ENCODE measurements around the gene SRRT. TPM values are rescaled to one million over a fixed set of nuclear protein-coding genes. Genes with fewer than 3 reads are reported as not detected.
"Not testable (repeated sequence)": the region's sequence is repeated elsewhere in the genome, so short reads cannot be mapped to it uniquely, and the experiment has no call there.

Gene SRRT
- total RNA-seq, 6 donors from 2014 or later: 57.9 to 324 (median 111) TPM

- ATAC-seq (ENCODE audit: low FRiP score in 2 of 2) (peak in 1 of 2 donors; percentile 57), DNase-seq (peak in 1 of 2 donors; percentile 42)
- H3K36me3 ChIP-seq: no peaks in the 10 kb centered on the region
- no peak for TF ChIP-seq POLR2AphosphoS5 (IDR thresholded peaks at IDR 0.05)
- no peak for TF ChIP-seq EP300 (IDR thresholded peaks at IDR 0.05)
- no peak for TF ChIP-seq CTCF (IDR thresholded peaks at IDR 0.05)
- no peak for TF ChIP-seq POLR2A (IDR thresholded peaks at IDR 0.05)
- H3K4me3 ChIP-seq: no peak overlapping the region
- H3K27me3 ChIP-seq: peaks cover 0 to 4% (median 0%) of the 10 kb centered on the region in 4 donors
- no peaks in the 10 kb centered on the region for H3K4me1 ChIP-seq
- H3K9me3 ChIP-seq: no peaks in the 10 kb centered on the region
- 86 to 90% methylated on average over 7 of the region's 7 CpGs for WGBS, 2 donors
- H3K27ac ChIP-seq: no peak overlapping the region
These were observed 27.7 kb downstream of the SRRT start for GRCh38 chr7:100902638-100903037.

- ATAC-seq (ENCODE audit: low FRiP score in 2 of 2) (no peak), DNase-seq (no peak)
- Histone ChIP-seq H3K27me3 (no peaks in the 10 kb centered on the region), H3K4me1 (no peaks in the 10 kb centered on the region), H3K27ac (no peak overlapping the region), H3K9me3 (no peaks in the 10 kb centered on the region), H3K36me3 (no peaks in the 10 kb centered on the region), H3K4me3 (no peak overlapping the region)
- 94 to 97% methylated on average over 5 of the region's 5 CpGs for WGBS, 2 donors
- TF ChIP-seq POLR2A (IDR thresholded peaks at IDR 0.05) (no peak), POLR2AphosphoS5 (IDR thresholded peaks at IDR 0.05) (no peak), CTCF (IDR thresholded peaks at IDR 0.05) (no peak)
These were observed 33.6 kb downstream of the SRRT start for GRCh38 chr7:100908512-100908911.

- 76 to 86% methylated on average over 3 to 7 of the region's 7 CpGs for whole genome bisulfite sequencing, 2 donors
- H3K9me3 ChIP-seq, H3K4me1 ChIP-seq, H3K36me3 ChIP-seq, H3K27ac ChIP-seq, H3K4me3 ChIP-seq, H3K27me3 ChIP-seq, DNase-seq: not testable (repeated sequence)
- peak in 1 of 2 donors; percentile 59 for ATAC-seq (ENCODE audit: low FRiP score in 2 of 2)
These were observed 35.5 kb downstream of the SRRT start for GRCh38 chr7:100910443-100910842.

GRCh38 chr7:100911484-100911883 lies 36.6 kb downstream of the SRRT start:
- Histone ChIP-seq H3K27ac (no peak overlapping the region), H3K4me1 (no peaks in the 10 kb centered on the region), H3K9me3 (no peaks in the 10 kb centered on the region), H3K4me3 (no peak overlapping the region), H3K27me3 (no peaks in the 10 kb centered on the region), H3K36me3 (no peaks in the 10 kb centered on the region)
- 80 to 90% methylated on average over 3 of the region's 3 CpGs for WGBS, 2 donors
- DNase-seq (no peak), ATAC-seq (ENCODE audit: low FRiP score in 2 of 2) (no peak)
- TF ChIP-seq POLR2AphosphoS5 (IDR thresholded peaks at IDR 0.05): no peak
- TF ChIP-seq EP300 (IDR thresholded peaks at IDR 0.05): no peak
- TF ChIP-seq POLR2A (IDR thresholded peaks at IDR 0.05): no peak

- Histone ChIP-seq H3K27me3 (no peaks in the 10 kb centered on the region), H3K9me3 (no peaks in the 10 kb centered on the region), H3K4me3 (no peak overlapping the region), H3K36me3 (no peaks in the 10 kb centered on the region), H3K27ac (no peak overlapping the region), H3K4me1 (peaks cover 0 to 9% (median 0%) of the 10 kb centered on the region in 4 donors)
- TF ChIP-seq CTCF (IDR thresholded peaks at IDR 0.05) (no peak), POLR2AphosphoS5 (IDR thresholded peaks at IDR 0.05) (no peak), EP300 (IDR thresholded peaks at IDR 0.05) (no peak), POLR2A (IDR thresholded peaks at IDR 0.05) (no peak)
- WGBS, 2 donors: 82 to 85% methylated on average over 15 of the region's 15 CpGs
- DNase-seq: peak in 1 of 2 donors; percentile 38
- ATAC-seq (ENCODE audit: low FRiP score in 2 of 2): no peak
These were observed 39.4 kb downstream of the SRRT start for GRCh38 chr7:100914208-100914878.

- Histone ChIP-seq H3K9me3 (no peaks in the 10 kb centered on the region), H3K36me3 (no peaks in the 10 kb centered on the region), H3K4me1 (peaks cover 0 to 9% (median 0%) of the 10 kb centered on the region in 4 donors), H3K27ac (no peak overlapping the region), H3K4me3 (no peak overlapping the region), H3K27me3 (no peaks in the 10 kb centered on the region)
- DNase-seq (peak in 1 of 2 donors; percentile 69), ATAC-seq (ENCODE audit: low FRiP score in 2 of 2) (peak in 1 of 2 donors; percentile 62)
- WGBS, 2 donors: 60 to 74% methylated on average over 8 of the region's 8 CpGs
- TF ChIP-seq POLR2A (IDR thresholded peaks at IDR 0.05): no peak
- peak in 1 of 4 donors; percentile 93 for TF ChIP-seq EP300 (IDR thresholded peaks at IDR 0.05)
- TF ChIP-seq POLR2AphosphoS5 (IDR thresholded peaks at IDR 0.05): peak; percentile 57 to 58
- no peak for TF ChIP-seq CTCF (IDR thresholded peaks at IDR 0.05)
These were observed 40.1 kb downstream of the SRRT start for GRCh38 chr7:100914879-100915447.

GRCh38 chr7:100919335-100919734 lies 44.4 kb downstream of the SRRT start:
- DNase-seq; H3K27me3 ChIP-seq; H3K27ac ChIP-seq; H3K36me3 ChIP-seq; H3K4me1 ChIP-seq; H3K9me3 ChIP-seq; H3K4me3 ChIP-seq; ATAC-seq (ENCODE audit: low FRiP score in 2 of 2): not testable (repeated sequence)
- WGBS, 2 donors: 83 to 90% methylated on average over 5 of the region's 5 CpGs

GRCh38 chr7:100919779-100920437 lies 45.0 kb downstream of the SRRT start:
- not testable (repeated sequence) for DNase-seq; H3K9me3 ChIP-seq; H3K27ac ChIP-seq; ATAC-seq (ENCODE audit: low FRiP score in 2 of 2); H3K36me3 ChIP-seq; H3K4me3 ChIP-seq; H3K4me1 ChIP-seq; H3K27me3 ChIP-seq
- 73 to 76% methylated on average over 9 of the region's 9 CpGs for WGBS, 2 donors

Measured in upper lobe of left lung (tissue), 6 donors.